IMR-90 (cell line): Measurements from ENCODE around the gene CTBP1. TPM values are rescaled to one million over a fixed set of nuclear protein-coding genes. Genes with fewer than 3 reads are reported as not detected.

Source experiments
- ATAC-seq: fragments of 200-7000 bp; cut with Tn5 transposase; 2 replicates; pipeline ENCODE4 v1.9.1; 2020; ENCODE audit warnings: low read depth, mild to moderate bottlenecking, moderate library complexity
- BruUV-seq: library from RNA; stranded (reverse); fragments of 400-500 nt; replicated peaks from 2 replicates; lab custom pipeline; 2021; lab: Mats Ljungman, UMichigan
- CTCF ChIA-PET: fragments of 300-600 bp; formaldehyde crosslinking; extraction: SDS; loops from one replicate; lab custom pipeline; 2021; ENCODE audit warnings: antibody characterized with exemption; lab: Yijun Ruan, JAX
- POLR2A ChIA-PET: fragments of 300-600 bp; sonication (Branson Sonifier 250); formaldehyde crosslinking; loops from one replicate; lab custom pipeline; 2022; ENCODE audit warnings: antibody characterized with exemption; ENCODE audit not compliant: unreplicated experiment; lab: Charles Lee
- DNase-seq: peaks from one replicate; pipeline ENCODE4 v3.0.0; 2013
- H2AFZ ChIP-seq: replicated peaks from 2 replicates; pipeline ENCODE3; 2013; ENCODE audit warnings: low read length, mild to moderate bottlenecking; ENCODE audit not compliant: poor library complexity
- H2AK5ac ChIP-seq: 2 replicates; pipeline ENCODE4 v1.6.1; 2013; ENCODE audit warnings: low read depth, low read length, inconsistent platforms
- H2AK9ac ChIP-seq: replicated peaks from 2 replicates; pipeline ENCODE3; 2013; ENCODE audit warnings: mild to moderate bottlenecking, low read depth, low read length, moderate library complexity; ENCODE audit not compliant: poor library complexity
- H2BK120ac ChIP-seq: 2 replicates; pipeline ENCODE4 v1.6.1; 2013; ENCODE audit warnings: low read depth, low read length, inconsistent platforms
- H2BK15ac ChIP-seq: 3 replicates; pipeline ENCODE4 v1.6.1; 2013; ENCODE audit warnings: low read depth, low read length, inconsistent platforms
- H2BK20ac ChIP-seq: 2 replicates; pipeline ENCODE4 v1.6.1; 2013; ENCODE audit warnings: low read depth, mild to moderate bottlenecking, inconsistent platforms, low read length, moderate library complexity
- H2BK5ac ChIP-seq: 2 replicates; pipeline ENCODE4 v1.6.1; 2013; ENCODE audit warnings: mild to moderate bottlenecking, low read depth, low read length, inconsistent platforms; ENCODE audit not compliant: poor library complexity, severe bottlenecking
- H3K14ac ChIP-seq: replicated peaks from 2 replicates; pipeline ENCODE4 v1.6.1; 2013; ENCODE audit warnings: low read depth, low read length, inconsistent platforms
- H3K18ac ChIP-seq: 2 replicates; pipeline ENCODE4 v1.6.1; 2013; ENCODE audit warnings: low read depth, low read length, control low read depth
- H3K23ac ChIP-seq: 2 replicates; pipeline ENCODE4 v1.6.1; 2013; ENCODE audit warnings: low read depth, low read length, inconsistent platforms
- H3K27ac ChIP-seq: 2 replicates; pipeline ENCODE4 v1.5.1; 2013; ENCODE audit warnings: mild to moderate bottlenecking, control low read depth, low read length; ENCODE audit not compliant: insufficient read depth
- H3K27me3 ChIP-seq: 2 replicates; pipeline ENCODE4 v1.6.1; 2013; ENCODE audit warnings: low read length; ENCODE audit not compliant: control insufficient read depth, insufficient read depth
- H3K36me3 ChIP-seq: 2 replicates; pipeline ENCODE4 v1.6.1; 2013; ENCODE audit warnings: low read length, mixed read lengths; ENCODE audit not compliant: control insufficient read depth, insufficient read depth
- H3K4ac ChIP-seq: 2 replicates; pipeline ENCODE4 v1.6.1; 2013; ENCODE audit warnings: low read depth, low read length, inconsistent platforms
- H3K4me1 ChIP-seq: 2 replicates; pipeline ENCODE4 v1.6.1; 2013; ENCODE audit warnings: low read length, mixed read lengths; ENCODE audit not compliant: control insufficient read depth, insufficient read depth
- H3K4me2 ChIP-seq: 2 replicates; pipeline ENCODE4 v1.6.1; 2013; ENCODE audit warnings: low read depth, mild to moderate bottlenecking, control low read depth, low read length, moderate library complexity
- H3K4me3 ChIP-seq: 2 replicates; pipeline ENCODE4 v1.5.1; 2013; ENCODE audit warnings: low read depth, mild to moderate bottlenecking, control low read depth, low read length, moderate library complexity; ENCODE audit not compliant: insufficient read depth
- H3K56ac ChIP-seq: 2 replicates; pipeline ENCODE4 v1.6.1; 2013; ENCODE audit warnings: low read length, inconsistent platforms; ENCODE audit not compliant: insufficient read depth; ENCODE audit errors: extremely low read depth
- H3K79me1 ChIP-seq, 2 experiments: 2 replicates each; pipeline ENCODE4 v1.6.1; 2013; ENCODE audit warnings: low read length in 2 of 2, inconsistent platforms in 1 of 2, low read depth in 1 of 2
- H3K9ac ChIP-seq: 2 replicates; pipeline ENCODE4 v1.6.1; 2013; ENCODE audit warnings: low read depth, low read length, control low read depth
- H3K9me1 ChIP-seq: 2 replicates; pipeline ENCODE4 v1.6.1; 2013; ENCODE audit warnings: low read length, inconsistent platforms; ENCODE audit not compliant: insufficient read depth
- H3K9me3 ChIP-seq: 2 replicates; pipeline ENCODE4 v1.6.1; 2013; ENCODE audit warnings: low read length; ENCODE audit not compliant: control insufficient read depth, insufficient read depth
- H4K20me1 ChIP-seq: 2 replicates; pipeline ENCODE4 v1.6.1; 2013; ENCODE audit warnings: low read length, inconsistent platforms; ENCODE audit not compliant: insufficient read depth
- H4K5ac ChIP-seq: 2 replicates; pipeline ENCODE4 v1.6.1; 2013; ENCODE audit warnings: mild to moderate bottlenecking, low read depth, low read length, control low read depth
- H4K8ac ChIP-seq, 2 experiments: 2 replicates each; pipeline ENCODE4 v1.6.1; 2013; ENCODE audit warnings: low read depth in 2 of 2, low read length in 2 of 2, control low read depth in 1 of 2, inconsistent platforms in 1 of 2
- H4K91ac ChIP-seq: 2 replicates; pipeline ENCODE4 v1.6.1; 2013; ENCODE audit warnings: low read depth, low read length, inconsistent platforms; ENCODE audit not compliant: insufficient read depth
- CEBPB ChIP-seq: IDR thresholded peaks from 2 replicates; pipeline ENCODE4 v1.6.1; 2012; ENCODE audit warnings: low read depth, low read length, improper control_type of control experiment
- CHD1 ChIP-seq: IDR thresholded peaks from 2 replicates; pipeline ENCODE4 v1.6.1; 2012; ENCODE audit warnings: low read depth, low read length, improper control_type of control experiment
- FOS ChIP-seq: fragments of 150-350 bp; IDR thresholded peaks from 2 replicates; pipeline ENCODE4 v1.6.1; 2016; ENCODE audit warnings: low read depth, low read length
- MAFK ChIP-seq: IDR thresholded peaks from 2 replicates; pipeline ENCODE4 v1.6.1; 2012; ENCODE audit warnings: low read depth, low read length, improper control_type of control experiment
- MAZ ChIP-seq: IDR thresholded peaks from 2 replicates; pipeline ENCODE4 v1.6.1; 2012; ENCODE audit warnings: low read depth, mild to moderate bottlenecking, low read length, improper control_type of control experiment, moderate library complexity, borderline replicate concordance
- MXI1 ChIP-seq: IDR thresholded peaks from 2 replicates; pipeline ENCODE4 v1.6.1; 2012; ENCODE audit warnings: low read depth, mild to moderate bottlenecking, low read length, moderate library complexity, borderline replicate concordance
- POLR2A ChIP-seq: IDR thresholded peaks from 2 replicates; pipeline ENCODE4 v1.6.1; 2012; ENCODE audit warnings: mild to moderate bottlenecking, low read depth, low read length
- RAD21 ChIP-seq: IDR thresholded peaks from 2 replicates; pipeline ENCODE4 v1.6.1; 2012; ENCODE audit warnings: low read length, improper control_type of control experiment
- RCOR1 ChIP-seq: IDR thresholded peaks from 2 replicates; pipeline ENCODE4 v1.6.1; 2012; ENCODE audit warnings: mild to moderate bottlenecking, low read length, improper control_type of control experiment; ENCODE audit not compliant: insufficient replicate concordance
- RFX5 ChIP-seq: IDR thresholded peaks from 2 replicates; pipeline ENCODE4 v1.8.0; 2012; ENCODE audit warnings: low read depth, mild to moderate bottlenecking, low read length, moderate library complexity
- WGBS, 2 experiments: methylation state at CpG; one replicate each; pipeline versions ENCODE4 v1.1.5 to v1.1.7; 2013; ENCODE audit warnings: missing lambda C conversion rate in 2 of 2; ENCODE audit not compliant: insufficient read length in 1 of 2; ENCODE audit errors: extremely low coverage in 2 of 2; 5-methylcytosine and 5-hydroxymethylcytosine counted together
- dilution Hi-C: fragments of 300-500 bp; cut with HindIII; formaldehyde crosslinking; loops from one replicate; pipeline ENCODE4 v1.14.3; 2018; ENCODE audit warnings: low sequenced_read_pairs; ENCODE audit not compliant: unreplicated experiment
- in situ Hi-C: fragments of 300-500 bp; cut with MboI; formaldehyde crosslinking; loops from 3 replicates; pipeline ENCODE4 v1.14.3; 2019; ENCODE audit warnings: low sequenced_read_pairs, inconsistent platforms, mixed read lengths
- intact Hi-C: fragments of 100-400 bp; cut with micrococcal nuclease; formaldehyde crosslinking; loops from 2 replicates; pipeline ENCODE4 v1.10.0; 2022
- polyA plus RNA-seq, 3 experiments: library from polyadenylated mRNA; depleted of rRNA; stranded (reverse); fragments of >200 nt; gene quantifications; 2 replicates each; pipeline ENCODE4 v1.2.3, GENCODE V29; 2012; ENCODE audit warnings: low replicate concordance in 1 of 3
- total RNA-seq: library from RNA; depleted of rRNA; stranded (reverse); fragments of >200 nt; gene quantifications from 2 replicates; pipeline ENCODE4 v1.2.3, GENCODE V29; 2012
- TF ChIP-seq, protein P1 (sequence below): conservative IDR thresholded peaks from 2 replicates; pipeline ENCODE4 v1.5.1; 2012; ENCODE audit warnings: mild to moderate bottlenecking, low read depth, low read length, improper control_type of control experiment
- TF ChIP-seq, protein P2 (sequence below): fragments of 150-350 bp; IDR thresholded peaks from 2 replicates; pipeline ENCODE4 v1.6.1; 2017; ENCODE audit warnings: mild to moderate bottlenecking, antibody characterized with exemption, low read length, low read depth

CTBP1 gene
- total and polyA plus RNA-seq, 2 of the 4 experiments (the other 2 are of a cell fraction) = 147 to 212 TPM

DNA sequence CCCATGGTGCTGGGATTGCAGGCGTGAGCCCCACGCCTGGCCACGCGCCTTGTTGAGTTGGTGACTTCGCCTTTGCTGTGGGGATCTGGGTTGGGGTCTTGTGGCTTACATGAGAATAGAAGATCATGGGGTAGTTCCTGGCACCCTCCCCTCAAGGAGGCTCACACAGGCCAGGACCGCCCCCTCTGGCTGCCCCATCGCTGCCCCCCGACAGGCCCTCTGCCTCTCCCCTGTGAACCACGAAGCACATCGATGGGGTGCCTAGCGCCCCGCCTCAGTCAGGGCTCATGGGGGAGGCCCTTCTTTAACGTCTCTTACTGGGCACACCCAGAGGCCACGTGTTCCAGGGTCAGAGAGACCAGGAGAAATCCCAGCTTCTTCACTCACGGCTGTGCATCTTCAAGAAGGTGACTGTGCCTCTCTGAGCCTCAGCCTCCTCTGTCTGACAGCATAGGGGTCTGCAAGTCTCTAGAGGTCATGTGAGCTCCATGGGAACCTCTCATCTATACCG is 53.0 kb downstream of the CTBP1 start:
- Histone ChIP-seq H2BK20ac (peak overlapping the region; percentile 68), H3K4me2 (no peak overlapping the region), H3K23ac (0 out of 2 replicates have a peak overlapping the region, but pooled peaks have one; percentile 29), H3K79me1 (peaks cover 5 to 54% of the 10 kb centered on the region in 2 experiments; a peak in 2 of 4 replicates), H3K9ac (no peak overlapping the region), H2AK9ac (peak overlapping the region; percentile 31), H3K18ac (no peak overlapping the region; the same call in 1 of the 2 replicates), H3K14ac (0 out of 2 replicates have a peak overlapping the region, but pooled peaks have one; percentile 8), H2AFZ (no peak overlapping the region), H4K20me1 (no peaks in the 10 kb centered on the region), H3K9me1 (peaks cover 39% of the 10 kb centered on the region), H3K27me3 (no peaks in the 10 kb centered on the region), H2AK5ac (peak overlapping the region; percentile 99), H4K5ac (no peak overlapping the region; the same call in 1 of the 2 replicates), H3K36me3 (no peaks in the 10 kb centered on the region; the same call in 1 of the 2 replicates), H3K4me1 (peaks cover 51% of the 10 kb centered on the region), H4K8ac (peak overlapping the region in 1 of 2 experiments; percentile 62; a peak in 1 of 4 replicates), H4K91ac (peak overlapping the region; percentile 88), H2BK120ac (peak overlapping the region; percentile 84), H3K4ac (peak overlapping the region; percentile 92), H2BK5ac (peak overlapping the region; percentile 7), H3K4me3 (no peak overlapping the region), H3K56ac (no peak overlapping the region), H3K27ac (no peak overlapping the region), H3K9me3 (no peaks in the 10 kb centered on the region), H2BK15ac (peak overlapping the region; percentile 83; the same call in 2 of the 3 replicates)
- intact Hi-C loops = no loop called here
- TF ChIP-seq CHD1 (no peak), MAFK (no peak), POLR2A (no peak), MAZ (no peak), FOS (no peak), MXI1 (no peak), RAD21 (no peak), RFX5 (no peak), CEBPB (no peak), RCOR1 (no peak)
- TF ChIP-seq, protein P1, sequence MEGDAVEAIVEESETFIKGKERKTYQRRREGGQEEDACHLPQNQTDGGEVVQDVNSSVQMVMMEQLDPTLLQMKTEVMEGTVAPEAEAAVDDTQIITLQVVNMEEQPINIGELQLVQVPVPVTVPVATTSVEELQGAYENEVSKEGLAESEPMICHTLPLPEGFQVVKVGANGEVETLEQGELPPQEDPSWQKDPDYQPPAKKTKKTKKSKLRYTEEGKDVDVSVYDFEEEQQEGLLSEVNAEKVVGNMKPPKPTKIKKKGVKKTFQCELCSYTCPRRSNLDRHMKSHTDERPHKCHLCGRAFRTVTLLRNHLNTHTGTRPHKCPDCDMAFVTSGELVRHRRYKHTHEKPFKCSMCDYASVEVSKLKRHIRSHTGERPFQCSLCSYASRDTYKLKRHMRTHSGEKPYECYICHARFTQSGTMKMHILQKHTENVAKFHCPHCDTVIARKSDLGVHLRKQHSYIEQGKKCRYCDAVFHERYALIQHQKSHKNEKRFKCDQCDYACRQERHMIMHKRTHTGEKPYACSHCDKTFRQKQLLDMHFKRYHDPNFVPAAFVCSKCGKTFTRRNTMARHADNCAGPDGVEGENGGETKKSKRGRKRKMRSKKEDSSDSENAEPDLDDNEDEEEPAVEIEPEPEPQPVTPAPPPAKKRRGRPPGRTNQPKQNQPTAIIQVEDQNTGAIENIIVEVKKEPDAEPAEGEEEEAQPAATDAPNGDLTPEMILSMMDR = no peak
- TF ChIP-seq, protein P2, sequence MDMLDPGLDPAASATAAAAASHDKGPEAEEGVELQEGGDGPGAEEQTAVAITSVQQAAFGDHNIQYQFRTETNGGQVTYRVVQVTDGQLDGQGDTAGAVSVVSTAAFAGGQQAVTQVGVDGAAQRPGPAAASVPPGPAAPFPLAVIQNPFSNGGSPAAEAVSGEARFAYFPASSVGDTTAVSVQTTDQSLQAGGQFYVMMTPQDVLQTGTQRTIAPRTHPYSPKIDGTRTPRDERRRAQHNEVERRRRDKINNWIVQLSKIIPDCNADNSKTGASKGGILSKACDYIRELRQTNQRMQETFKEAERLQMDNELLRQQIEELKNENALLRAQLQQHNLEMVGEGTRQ = no peak
- ChIA-PET POLR2A (interaction anchor here (0.8 kb wide), 1 partner anchor 12 kb away, joined by 3 read pairs; no protein-coding TSS in a partner anchor), CTCF (no interaction called here)
- WGBS, 2 experiments = 98% methylated on average over 11 of the region's 16 CpGs; no CpG with 5 or more reads in 1 of the 2 experiments
- no TSS peak for BruUV-seq
- in situ Hi-C loops = no loop called here
- ATAC-seq = no peak
- dilution Hi-C loops = no loop called here
- no peak for DNase-seq
